Measurements from ENCODE around the gene DUS1L.

GRCh38 chr17:82073446-82073845, 7.8 kb upstream of the DUS1L start:
- TF ChIP-seq CTCF (IDR thresholded peaks at IDR 0.05; ENCODE audit: low read depth, low read length, poor library complexity, severe bottlenecking) (no peak), EZH2phosphoT487 (IDR thresholded peaks at IDR 0.05; ENCODE audit: borderline replicate concordance, low read length) (no peak)

All from DOHH2 (cell line).